ENCODE results near the gene LGR5.

- no peak for TF ChIP-seq CTCF (IDR thresholded peaks at IDR 0.05)
- no peak for TF ChIP-seq POLR2AphosphoS5 (IDR thresholded peaks at IDR 0.05)
- TF ChIP-seq POLR2A (IDR thresholded peaks at IDR 0.05) = no peak
Measured at GRCh38 chr12:71499834-71500233, 60.2 kb downstream of the LGR5 start.
